LoVo (cell line): ENCODE data around the gene PFDN2.
"Not testable (repeated sequence)": the region's sequence is repeated elsewhere in the genome, so short reads cannot be mapped to it uniquely, and the experiment has no call there.

ENCODE experiments used
- DNase-seq: peaks from one replicate; pipeline ENCODE4 v3.0.0-alpha.2; 2016; ENCODE audit warnings: low spot score

Gene PFDN2

DNA sequence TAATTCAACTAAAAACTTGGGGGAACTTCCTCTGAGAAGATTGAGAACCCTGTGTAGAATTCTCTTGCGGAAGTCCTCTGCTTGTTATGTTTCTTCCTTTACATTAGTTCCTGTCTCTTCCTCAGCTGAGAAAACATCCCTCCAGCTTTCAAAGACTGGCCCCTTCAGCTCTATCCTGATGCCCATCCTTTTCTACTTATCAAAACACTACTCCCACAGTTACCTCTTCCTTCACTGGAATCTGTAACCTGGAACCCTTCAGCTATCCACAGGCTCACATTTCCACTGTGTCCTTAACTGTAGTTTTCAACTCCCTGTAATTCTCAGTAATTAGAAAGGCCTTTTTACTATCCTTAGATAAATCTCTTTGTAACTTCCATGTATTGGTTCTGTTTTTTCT, 20.6 kb upstream of the PFDN2 start:
- DNase-seq = no peak

DNA sequence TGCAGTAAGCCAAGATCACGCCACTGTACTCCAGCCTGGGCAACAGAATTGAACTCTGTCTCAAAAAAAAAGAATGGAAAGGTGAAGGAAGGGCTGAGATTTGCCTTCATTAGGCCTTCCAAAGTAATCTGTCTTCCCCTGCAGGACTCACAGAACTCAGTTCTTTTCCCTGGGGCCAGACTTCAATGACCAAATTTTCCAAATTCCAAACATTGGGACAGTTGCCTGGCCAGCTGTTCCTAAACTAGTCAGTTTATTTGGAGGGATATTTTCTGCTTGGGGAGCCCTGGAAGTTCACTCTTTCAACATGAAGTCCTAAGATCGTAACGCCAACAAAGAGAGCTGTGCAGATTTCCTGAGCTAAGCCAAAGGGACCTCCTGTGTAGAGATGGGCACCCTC, 20.0 kb upstream of the PFDN2 start:
- no peak for DNase-seq

DNA sequence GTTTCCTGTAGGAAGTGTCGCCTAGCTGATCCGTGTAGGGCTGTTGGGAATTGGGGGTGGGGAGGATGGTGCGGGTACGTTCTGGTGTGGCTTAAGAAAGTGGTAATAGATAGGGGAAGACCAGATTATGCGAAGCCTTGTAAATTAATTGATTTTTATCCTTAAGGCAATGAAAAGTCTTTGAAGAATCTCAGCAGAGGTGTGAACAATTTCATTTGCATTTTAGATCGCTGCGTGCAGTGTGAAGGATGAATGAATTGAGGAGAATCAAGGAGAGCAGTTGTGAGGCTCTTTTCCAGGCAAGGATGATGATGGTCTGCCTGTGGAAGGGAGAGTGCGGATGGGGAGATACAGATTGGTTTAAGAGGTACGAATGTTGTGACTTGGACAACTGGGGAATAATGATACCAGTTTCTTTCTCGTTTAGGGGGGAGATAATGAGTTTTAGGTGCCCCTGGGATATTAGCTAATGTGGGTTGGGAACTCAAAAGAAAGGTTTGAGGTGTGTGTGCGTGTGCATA, 15.4 kb upstream of the PFDN2 start:
- peak; percentile 17 for DNase-seq

DNA sequence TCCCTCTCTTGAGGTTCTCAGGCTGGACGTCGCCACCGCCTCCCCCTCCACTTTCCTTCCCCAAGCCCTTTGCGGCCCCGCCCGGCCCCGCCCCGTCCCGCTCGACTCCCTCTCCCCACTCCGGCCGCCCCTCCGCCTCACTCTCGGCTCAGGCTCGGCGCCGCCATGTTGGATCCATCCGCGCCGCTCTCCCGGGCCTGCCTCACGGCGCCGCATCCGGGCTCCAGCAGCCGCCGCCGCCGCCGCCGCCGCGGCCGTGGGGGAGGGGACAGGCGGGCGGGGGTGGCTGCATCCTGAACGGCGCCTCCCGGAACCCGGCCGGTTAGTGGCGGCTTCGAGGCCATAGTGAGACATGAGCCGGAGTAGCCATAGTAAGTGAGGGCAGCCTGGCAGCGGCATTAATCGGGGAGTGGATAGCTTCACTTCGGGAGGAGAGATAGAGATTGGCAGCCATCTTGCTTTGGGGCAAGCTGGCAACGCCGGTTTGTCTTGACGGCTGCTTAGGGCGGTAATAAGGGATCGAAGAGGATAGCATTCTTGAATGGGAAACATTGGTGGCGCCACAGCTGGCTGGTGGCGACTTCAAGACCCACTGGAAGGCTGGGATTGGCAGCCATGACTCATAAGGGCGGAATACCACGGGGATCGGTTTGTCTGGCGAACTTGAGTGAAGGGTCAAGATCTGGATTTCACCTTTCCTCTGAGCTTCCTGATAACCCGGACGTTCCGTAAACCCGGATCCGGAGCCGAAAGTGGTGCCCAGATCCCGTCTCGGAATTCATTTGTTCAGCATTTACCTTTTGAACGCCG, 14.8 kb upstream of the PFDN2 start, which contains the start of gene DEDD:
Gene DEDD (minus strand): TSS at position 258 of the 810 bp plus-strand sequence. CDS start 8,205 bp downstream, outside the sequence.
- peak; percentile 94 for DNase-seq

DNA sequence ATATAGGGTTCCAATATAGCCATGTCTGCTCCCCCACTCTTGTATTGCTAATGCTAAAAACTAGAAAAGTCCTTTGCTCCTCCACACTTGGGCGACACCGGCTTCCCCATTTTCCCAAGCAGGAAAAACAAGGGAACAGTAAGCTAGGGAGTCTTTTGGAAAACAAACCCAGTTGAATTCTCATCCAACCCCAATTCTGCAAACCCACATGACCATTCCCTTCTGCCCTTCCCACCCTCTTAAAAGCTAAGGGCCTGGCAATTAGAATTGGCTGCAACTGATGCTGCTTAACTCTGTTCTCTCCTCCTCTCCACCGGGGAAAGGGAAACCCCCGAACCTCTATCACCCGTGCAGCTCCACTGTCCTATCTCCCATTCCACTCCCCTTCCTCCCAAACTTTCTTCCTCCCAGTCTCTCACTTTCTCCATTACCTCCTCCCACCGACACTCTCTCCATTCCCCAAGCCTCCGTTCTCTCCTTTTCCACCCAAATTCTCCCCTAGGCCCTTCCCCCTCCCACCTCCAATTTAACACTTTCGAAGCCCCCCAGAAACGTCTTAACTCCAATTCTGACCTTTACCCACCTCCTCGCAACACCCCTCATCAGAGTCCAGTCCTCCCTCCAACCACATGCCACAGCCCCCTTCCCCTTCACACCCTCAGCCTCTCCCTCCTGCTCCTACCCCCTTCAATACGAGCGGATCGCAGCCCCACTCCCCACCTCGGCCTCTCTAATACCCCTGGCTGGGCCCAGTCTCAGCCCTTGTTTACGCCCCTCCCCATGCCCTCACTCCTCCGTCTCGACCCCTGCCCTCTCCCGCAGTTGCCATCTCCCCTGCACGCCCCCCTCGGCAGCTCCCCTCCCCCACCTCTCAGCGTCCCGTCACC, 13.9 kb upstream of the PFDN2 start:
- no peak for DNase-seq

DNA sequence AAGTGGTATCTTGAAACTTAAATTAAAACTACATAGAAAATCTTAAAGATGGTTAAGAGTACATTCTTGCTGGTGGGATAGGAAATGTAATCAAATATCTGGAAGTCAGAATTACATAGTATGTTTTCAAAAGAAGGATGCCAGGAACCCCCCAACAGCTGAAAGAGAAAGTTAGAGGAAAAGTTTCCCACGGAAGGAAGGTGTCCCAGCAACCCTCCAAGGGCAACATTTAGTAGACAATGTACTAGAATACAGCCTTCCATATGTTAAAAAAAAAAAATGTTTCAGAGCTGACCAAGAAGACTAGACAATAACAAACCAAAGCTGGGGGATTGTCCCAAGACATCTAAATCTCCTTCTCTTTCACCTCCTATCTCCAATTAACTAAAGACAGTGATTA, 12.4 kb upstream of the PFDN2 start:
- no peak for DNase-seq

DNA sequence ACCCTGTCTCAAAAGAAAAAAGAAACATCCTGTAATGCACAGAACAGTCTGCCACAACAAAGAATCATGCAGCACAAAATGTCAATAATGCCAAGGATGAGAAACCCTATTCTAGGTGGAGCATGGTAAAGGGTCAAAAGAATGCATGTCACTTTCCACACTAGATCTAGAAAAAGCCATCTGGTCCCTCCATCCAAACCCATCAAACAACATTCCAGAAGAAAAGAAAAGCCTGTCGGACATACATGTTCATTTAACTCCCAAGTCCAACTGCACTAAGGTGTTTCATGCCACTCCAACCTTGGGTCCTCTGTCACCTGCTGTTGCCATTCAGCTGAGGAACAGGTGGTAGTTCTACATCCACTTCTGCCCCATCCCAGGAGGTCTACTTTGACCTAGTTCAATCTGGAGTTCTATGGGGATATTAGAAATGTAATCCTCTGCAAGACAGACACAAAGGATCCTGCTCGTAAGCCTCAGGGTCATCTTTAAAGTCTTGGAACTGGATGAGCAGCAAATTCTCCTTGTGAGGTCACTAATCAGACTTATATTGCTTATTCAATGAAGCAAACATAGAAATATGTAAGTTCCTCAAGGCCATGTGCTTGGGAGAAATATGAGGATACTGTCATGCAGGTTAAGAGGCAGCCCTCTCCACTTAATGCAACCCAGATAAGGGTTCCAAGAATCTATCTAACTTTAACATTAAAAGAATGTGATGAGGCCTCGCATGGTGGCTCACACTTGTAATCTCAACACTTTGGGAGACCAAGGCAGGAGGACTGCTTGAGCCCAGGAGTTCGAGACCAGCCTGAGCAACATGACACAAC, 11.0 kb upstream of the PFDN2 start:
- DNase-seq = no peak

DNA sequence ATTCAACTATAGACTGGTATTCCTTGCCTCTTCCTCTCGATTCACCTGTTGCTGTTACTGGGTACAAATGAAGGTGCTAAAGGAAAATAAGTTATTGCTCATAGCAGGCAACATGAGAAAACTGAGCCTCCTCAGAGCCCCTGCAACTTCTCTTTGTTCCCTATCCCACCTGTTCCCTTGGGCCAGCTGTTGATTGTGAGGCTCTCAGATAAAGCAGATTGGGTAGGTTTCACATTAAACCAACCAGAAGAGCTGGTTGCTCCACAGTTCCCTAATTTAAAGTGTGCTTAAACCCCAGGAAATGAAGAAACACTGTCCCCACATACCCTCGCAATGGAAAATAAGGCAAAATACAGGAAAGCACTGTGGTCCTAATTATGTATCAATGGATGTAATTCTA, 9.8 kb upstream of the PFDN2 start:
- no peak for DNase-seq

DNA sequence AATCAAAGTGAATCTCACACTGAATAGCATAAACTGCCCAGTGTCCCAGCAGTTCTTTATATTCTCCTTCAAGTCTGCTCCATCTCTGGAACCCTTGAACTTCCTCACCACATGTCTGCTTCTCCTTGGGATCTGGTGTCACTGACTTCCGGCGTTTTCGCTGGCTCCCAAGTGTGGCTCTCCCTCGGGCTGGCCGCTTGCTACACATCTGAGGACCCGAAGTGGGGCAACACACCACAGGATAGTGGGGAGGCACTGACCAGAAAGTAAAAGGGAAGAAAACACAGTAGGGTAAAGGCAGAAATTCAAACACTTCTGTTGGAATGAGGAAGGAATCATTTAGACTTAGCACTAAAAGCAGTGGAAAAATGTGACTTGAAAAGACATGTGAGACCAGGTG, 5.1 kb upstream of the PFDN2 start:
- DNase-seq = no peak

DNA sequence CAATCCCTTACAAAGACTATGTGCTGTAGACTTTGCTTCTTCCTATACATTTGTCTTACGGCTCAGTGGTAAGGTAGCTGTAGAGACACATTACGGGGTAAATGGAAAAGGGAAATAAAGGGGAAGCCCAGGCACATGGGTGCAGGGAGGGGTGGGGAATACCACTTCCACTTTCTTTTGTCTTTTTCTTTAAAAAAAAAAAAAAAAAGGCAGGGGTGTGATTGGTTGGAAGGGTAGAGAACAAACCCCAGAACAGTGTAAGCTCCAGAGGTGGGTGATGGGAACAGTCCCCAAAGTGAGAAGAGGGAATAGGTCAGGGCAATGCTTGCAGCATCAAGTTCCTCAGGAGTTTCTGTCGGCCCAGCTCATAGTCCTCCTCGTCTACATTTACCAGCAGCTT, 4.0 kb upstream of the PFDN2 start:
- DNase-seq = no peak

DNA sequence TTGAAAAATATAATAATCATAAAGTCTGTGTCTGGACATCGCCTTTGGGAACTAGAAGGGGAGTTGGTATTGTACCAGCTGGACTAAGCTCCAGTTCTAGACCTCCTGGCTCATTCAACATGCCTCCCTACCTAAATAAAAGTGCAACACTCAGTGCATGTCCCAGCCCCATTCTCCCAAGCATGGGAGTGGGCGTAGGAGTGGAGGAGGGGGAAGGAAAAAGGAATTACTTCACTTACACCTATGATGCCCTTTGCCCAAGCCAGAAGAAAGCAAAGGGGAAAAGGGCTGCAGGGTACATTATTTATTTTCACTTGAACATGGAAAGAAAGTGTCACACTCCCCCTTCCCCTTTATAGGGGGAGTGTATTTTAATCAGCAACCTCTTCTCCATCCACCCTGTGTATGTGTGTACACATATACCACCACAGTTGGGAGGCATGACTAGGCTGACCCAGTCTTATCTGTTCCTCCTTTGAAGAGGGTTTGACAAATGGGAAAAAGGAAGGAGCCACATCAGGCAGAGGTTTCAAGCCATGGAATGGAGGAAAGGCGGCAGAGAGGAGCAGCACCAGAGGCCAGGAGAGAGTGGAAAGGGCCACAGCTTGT, 3.3 kb upstream of the PFDN2 start:
- no peak for DNase-seq

DNA sequence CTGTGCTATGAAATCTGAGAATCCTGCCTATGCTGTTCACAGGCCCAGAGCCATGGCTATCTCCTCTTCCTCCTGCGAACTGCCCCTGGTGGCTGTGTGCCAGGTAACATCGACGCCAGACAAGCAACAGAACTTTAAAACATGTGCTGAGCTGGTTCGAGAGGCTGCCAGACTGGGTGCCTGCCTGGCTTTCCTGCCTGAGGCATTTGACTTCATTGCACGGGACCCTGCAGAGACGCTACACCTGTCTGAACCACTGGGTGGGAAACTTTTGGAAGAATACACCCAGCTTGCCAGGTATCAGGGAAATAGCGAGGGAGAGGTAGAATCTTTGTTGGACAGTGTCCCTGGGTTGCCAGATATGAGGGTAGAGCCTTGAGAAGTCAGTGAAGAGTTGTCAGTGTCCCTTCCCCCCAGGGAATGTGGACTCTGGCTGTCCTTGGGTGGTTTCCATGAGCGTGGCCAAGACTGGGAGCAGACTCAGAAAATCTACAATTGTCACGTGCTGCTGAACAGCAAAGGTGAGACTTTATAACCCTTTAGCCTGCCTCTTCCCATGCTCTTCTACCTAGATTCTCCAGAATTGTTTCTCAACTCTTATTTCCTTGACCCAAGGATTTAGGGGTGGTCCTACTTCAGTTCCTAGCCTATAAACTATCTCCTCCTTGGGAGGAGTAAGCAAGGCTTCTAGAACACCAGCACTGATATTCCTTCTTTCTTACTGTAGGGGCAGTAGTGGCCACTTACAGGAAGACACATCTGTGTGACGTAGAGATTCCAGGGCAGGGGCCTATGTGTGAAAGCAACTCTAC, 1.5 kb upstream of the PFDN2 start:
- peak; percentile 59 for DNase-seq

DNA sequence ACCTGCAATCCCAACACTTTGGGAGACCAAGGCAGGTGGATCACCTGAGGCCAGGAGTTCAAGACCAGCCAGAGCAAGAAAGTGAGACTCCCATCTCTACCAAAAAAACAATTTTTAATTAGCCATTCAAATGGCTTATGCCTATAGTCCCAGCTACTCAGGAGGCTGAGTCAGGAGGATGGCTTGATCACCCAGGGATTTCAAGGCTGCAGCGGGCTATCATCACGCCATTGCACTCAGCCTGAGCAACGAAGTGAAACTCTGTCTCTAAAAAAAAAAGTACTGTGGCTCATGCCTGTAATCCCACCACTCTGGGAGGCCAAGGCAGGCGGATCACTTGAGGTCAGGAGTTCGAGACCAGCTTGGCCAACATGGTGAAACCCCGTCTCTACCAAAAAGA, 1.9 kb downstream of the PFDN2 start:
- DNase-seq = not testable (repeated sequence)

DNA sequence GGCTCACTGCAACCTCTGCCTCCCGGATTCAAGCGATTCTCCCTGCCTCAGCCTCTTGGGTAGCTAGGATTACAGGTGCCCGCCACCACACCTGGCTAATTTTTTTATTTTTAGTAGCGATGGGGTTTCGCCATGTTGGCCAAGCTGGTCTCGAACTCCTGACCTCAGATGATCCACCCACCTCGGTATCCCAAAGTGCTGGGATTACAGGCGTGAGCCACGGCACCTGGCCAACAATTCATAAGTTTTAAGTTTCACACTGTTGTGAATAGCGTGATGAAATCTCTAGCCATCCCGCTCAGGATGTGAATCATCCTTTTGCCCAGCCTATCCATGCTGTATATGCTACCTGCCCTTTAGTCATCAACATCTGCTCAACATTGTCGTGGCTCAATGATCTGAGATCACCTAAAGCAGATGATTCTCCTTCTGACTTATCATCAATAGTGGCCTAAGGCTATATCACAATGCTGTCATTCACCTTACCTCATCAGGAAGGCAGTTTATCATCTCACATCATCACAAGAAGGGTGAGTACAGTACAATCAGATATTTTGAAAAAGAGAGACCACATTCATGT, 2.6 kb downstream of the PFDN2 start:
- peak; percentile 63 for DNase-seq

DNA sequence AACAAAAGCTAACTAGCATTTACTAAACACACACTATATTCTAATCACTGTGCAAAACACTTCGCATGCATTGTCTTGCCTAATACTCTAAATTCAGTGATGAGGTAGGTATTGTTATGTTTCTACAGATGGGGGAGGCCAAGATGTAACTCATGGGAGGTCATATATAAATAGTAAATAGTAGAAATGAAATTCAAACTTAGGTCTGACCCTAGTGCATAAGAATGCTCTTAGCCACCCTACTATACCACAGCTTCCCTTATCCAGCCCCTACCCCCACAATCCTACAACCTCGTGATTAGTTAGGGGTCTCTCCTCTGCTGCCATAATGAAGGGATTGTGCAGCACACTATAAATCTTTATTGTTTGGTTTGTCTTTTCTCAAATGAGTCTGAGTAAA, 3.3 kb downstream of the PFDN2 start:
- DNase-seq = no peak

DNA sequence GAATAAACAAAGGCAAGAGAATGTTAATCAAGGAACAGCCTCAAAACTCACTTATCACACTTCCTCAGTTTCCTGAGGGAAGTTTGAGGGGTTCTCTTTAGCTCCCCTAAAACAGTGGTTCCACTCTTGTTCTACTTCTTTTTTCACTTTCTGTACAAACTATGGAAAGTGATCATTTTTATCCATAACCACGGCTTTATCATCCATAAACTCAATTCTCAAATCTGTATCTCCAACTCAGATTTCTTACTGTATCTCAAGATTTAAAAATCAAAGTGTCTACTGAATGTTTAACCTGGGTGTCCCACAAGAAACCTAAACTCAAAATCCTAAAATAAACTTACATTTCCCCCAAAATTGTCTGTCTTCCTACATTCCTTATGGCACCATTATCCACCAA, 3.9 kb downstream of the PFDN2 start:
- no peak for DNase-seq

DNA sequence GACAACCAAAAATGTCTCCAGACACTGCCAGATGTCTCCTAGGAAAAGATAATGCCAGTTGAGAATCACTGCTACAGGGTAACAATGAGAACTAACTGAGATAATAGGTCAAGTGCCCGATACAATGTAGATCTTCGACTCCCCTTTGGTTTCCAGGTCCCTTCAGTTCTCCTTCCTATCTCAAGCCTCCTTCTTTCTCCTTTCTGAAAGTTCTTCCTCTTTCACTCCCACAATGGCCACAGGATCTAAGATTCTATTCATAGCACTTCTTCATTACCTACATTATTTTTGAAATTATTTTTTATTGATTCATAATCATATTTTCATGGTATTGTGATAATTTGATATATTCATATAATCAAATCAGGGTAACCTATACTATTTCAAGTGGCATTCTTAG, 6.3 kb downstream of the PFDN2 start:
- no peak for DNase-seq

DNA sequence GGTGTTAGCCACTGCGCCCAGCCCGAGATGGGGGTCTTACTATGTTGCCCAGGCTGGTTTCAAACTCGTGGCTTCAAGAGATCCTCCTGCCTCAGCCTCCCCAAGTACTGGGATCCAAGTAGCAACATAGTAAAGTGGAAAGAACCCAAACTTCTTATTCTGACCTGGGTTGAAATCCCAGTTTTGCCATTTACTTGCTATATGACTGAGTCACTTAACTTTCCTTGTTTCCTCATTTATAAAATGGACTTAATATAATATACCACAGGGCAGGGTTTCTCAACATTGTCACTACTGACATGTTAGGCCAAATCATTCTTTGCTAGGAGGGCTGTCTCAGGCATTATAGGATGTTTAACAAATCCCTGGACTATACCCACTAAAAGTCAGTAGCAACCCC, 6.7 kb downstream of the PFDN2 start:
- no peak for DNase-seq

DNA sequence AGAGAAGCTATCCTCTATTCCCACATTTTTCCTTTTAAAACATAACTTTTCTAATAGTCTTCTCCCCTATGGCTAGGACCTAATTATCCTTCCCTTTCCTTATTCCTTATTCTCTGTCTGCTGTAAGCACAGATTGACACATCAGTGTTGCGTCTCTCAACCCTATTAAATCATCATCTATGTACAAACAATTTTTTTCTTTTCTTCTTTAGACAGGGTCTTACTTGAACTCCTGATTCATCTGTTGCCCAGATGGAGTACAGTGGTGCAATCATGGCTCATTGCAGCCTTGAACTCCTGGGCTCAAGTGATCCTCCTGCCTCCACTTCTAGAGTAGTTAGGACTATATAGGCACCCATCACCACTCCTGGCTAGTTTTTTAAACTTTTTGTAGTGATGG, 11.4 kb downstream of the PFDN2 start:
- DNase-seq = no peak

DNA sequence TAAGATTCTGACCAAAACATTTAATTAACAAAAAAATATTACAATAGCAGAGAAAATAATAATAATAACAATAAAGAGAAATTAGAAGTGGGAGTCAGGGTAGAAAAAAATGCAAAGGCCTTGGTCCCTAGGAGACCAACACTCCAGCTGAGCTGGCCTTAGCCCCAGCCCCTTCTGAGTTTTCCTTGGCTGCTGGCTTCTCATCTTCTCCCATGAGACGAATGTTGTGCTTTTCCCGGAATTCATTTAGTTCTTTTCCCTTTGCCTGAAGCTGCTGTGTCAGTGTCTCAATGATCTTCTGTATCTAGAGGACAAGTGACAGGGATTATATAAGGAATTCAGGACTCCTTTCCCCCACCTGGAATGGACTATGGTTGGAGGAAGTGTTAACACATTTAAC, 17.3 kb downstream of the PFDN2 start:
- no peak for DNase-seq
